HG03520 (cell line): ENCODE results near the gene BASP1.
"Not testable (repeated sequence)": the region's sequence is repeated elsewhere in the genome, so short reads cannot be mapped to it uniquely, and the experiment has no call there.

Experiments
- ATAC-seq: cut with Tn5 transposase; IDR thresholded peaks from one replicate; pipeline ENCODE4 v1.9.1; 2021; ENCODE audit warnings: mild to moderate bottlenecking, moderate library complexity; ENCODE audit not compliant: unreplicated experiment

BASP1 gene

GRCh38 chr5:17252543-17252942 is 35.1 kb downstream of the BASP1 start:
- no peak for ATAC-seq

- peak; percentile 47 for ATAC-seq
These were observed 38.1 kb downstream of the BASP1 start for GRCh38 chr5:17255471-17256021.

DNA sequence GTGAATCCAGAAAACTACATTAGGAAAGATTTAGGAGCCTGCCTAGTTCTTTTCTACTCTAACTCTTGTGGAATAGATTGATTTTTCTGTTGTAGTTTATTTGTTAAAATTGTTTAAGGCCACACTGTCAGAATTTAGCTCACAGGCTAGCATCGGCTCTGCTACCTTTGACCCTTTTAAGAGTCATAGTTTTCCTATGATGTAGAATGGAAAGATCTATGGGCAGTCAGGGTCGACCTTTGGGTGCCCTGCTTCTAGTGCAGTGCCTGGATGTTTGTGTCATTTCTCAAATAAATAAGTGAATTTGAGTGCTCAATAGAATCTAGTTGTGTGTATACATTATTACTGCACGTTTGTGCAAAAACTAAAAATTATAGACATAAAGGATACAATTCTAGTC is 38.7 kb downstream of the BASP1 start:
- no peak for ATAC-seq

DNA sequence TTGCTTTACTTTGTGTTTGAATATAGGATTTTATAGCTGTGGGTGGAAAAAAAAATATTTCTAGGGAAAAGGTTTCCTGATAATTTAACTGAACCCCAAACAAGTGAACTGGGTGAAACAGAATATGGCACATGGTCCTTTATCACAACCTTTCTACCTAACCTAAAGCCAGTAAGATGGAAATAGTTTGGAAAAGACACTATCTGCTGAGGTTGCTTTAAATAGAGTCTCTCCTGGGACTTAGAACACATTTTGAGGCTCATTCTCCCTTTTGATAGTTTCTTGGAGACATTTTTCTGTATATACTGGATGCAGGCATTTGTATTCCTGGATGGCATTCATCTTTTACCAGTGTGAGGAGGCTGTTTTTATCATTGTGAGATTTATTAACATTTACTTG is 39.4 kb downstream of the BASP1 start:
- no peak for ATAC-seq

GRCh38 chr5:17257705-17258273 is 40.4 kb downstream of the BASP1 start:
- peak; percentile 78 for ATAC-seq

DNA sequence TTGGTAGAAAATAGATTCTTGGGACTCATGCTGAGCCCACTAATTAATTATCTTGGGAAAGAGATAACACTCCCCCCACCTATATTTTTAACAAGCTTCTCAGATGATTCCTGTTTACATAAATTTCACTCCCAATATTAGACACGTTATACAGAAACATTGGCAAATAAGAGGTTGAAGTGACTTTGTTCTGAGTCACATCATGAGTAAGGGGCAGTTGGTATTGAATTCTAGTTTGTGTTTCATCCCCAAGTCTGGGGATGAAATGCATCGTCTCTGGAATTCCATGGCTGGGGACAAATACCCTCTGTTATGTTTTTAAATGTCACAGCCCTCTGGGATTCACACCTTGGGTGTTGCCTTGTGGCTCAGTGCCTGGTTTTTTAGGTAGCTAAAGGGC is 41.0 kb downstream of the BASP1 start:
- ATAC-seq: no peak

- ATAC-seq: not testable (repeated sequence)
These were observed 41.6 kb downstream of the BASP1 start for GRCh38 chr5:17259012-17259411.

- no peak for ATAC-seq
These were observed 42.3 kb downstream of the BASP1 start for GRCh38 chr5:17259630-17260257.

DNA sequence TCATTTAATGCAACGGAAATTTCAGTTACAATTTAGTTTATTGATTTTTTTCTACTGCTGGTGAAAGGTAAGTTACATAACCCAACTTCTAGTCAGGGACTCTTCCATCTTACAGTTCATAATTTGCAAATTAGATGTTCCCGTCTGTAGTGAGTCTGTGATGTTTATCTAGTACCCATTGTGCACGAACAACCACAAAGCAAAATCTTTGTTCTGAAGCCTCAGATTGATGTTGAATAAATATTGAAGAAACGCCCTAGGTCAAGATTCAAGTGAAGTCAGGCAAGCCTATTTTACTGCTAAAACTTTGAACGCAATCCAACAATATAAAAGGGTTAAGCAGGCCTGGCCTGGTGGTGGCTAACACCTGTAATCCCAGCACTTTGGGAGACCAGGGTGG is 43.1 kb downstream of the BASP1 start:
- ATAC-seq: no peak

GRCh38 chr5:17261075-17261474 is 43.6 kb downstream of the BASP1 start:
- ATAC-seq: no peak

DNA sequence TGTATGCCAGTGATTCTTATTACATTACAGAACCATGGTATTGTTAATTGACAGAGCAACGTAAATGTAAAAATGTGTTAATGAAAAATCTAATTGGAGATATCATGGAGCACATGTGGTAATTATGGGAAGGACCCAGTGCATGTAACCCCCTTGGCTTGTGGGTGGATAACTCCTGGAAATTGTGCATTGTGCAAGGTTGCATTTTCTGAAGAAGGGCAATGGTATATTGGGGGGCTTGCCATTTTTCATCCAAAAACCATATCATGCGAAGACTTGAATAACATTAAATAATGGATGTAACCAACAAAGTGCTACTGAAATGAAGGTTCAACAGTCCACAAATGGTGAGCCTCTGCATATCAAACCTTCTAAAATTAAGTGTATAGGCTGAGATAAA is 47.6 kb downstream of the BASP1 start:
- no peak for ATAC-seq

- ATAC-seq: peak; percentile 86
These were observed 49.7 kb downstream of the BASP1 start for GRCh38 chr5:17267106-17267505.

DNA sequence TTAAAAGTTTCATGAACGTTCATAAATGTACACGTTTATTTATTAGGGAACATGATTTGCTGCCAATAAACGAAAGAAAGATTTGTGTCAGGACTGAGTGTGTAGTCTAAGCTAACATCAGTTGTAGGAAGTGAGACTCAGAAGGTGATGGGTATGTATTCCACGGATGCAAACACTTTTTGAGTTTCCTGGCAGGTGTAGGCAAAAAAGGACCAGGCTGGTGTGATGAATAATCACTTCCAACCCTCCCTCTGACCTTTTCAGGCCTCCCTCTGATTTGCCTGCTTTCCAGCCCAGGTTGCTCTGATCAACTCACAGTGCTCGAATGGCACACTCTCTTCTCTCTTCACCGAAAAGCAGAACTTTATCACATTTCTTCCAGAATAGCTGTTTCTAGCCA is 51.8 kb downstream of the BASP1 start:
- ATAC-seq: peak; percentile 31

DNA sequence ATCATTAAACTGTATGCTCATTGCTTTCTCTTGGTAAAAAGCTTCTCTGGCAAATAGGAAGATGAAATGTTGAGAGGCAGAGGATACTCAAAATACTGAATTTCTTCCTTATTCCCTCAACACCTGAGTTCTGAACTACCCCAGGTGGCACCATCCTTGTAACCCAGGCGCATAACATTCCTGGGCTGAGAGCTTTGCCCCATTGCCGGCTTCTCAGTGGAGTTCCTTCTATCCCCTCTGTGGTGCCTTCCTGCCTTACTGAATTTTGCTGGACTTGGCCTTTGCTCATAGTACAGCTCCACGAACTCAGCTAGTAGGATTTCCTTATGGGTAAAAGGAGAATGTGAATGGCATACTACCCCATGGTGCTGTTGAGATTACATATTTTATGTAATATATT is 54.7 kb downstream of the BASP1 start:
- no peak for ATAC-seq

- ATAC-seq: no peak
These were observed 58.1 kb downstream of the BASP1 start for GRCh38 chr5:17275289-17276158.

DNA sequence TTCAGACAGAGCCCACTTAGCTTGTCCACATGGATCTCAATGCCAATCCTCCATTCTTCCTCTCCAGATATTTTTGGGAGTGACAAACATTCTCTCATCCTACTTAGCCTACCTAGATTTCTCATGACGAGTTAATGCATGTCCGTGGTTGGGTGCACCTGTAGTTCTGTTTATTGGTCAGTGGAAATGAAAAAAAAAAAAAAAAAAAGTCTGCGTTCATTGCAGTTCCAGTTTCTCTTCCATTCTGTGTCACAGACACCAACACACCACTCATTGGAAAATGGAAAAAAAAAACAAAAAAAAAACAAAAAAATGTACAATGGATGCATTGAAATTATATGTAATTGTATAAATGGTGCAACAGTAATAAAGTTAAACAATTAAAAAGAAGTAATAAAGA is 59.0 kb downstream of the BASP1 start:
- ATAC-seq: peak; percentile 64

DNA sequence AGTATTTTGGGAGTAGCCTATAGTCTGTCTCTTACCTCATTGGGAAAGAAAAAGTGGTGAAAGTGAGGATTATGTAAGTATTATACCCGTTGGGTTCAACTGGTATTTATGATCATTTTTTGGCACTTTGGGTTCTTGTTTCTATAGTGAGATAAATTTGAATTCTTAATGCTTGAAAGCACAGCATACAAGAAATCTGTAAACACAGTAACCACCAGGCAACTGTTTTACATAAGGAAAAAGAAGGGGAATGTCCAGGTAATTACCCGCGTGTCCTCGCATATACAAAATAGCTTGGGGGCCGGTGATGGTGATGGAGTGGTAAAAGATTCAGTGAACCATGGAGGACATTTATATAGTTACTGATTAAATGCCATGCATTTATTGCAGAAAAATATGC is 60.5 kb downstream of the BASP1 start:
- ATAC-seq: no peak

DNA sequence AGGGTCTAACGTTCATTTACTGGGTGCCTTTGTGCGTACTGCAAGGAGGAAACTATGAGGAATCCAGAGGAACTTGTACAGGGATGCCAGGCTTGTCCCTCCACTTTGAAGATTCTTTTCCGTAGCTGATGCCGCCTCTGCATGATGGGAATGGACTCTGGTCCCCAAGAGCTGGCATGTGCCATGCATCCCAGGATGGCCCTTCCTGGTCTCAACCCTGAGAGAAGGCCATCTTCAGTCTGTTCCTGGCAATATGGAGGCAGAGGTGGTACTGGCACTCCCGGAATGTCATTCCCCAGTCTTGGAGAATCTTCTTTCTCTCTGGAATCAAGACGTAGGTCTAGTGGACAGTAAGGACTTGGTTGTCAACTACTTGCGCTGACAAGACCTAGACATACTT is 61.5 kb downstream of the BASP1 start:
- ATAC-seq: no peak

DNA sequence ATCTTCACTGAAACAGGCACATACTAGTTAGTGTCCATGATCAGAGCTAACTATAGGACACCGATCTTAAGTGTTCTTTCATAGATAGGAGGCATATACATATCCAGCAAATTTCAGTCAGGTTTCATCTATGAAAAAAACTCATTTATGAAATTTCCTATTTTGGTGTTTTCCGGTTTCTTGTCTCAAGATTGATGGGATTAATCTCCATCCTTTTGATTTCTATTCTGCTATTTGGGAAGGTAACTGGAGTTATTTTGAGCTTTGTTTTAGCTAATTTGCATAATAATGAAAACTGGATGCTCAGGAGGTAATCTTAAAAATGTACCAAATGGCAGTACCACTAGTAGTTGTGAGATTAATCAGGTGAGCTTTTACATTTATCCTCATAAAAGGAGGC is 62.1 kb downstream of the BASP1 start:
- no peak for ATAC-seq

- peak; percentile 99 for ATAC-seq
These were observed 65.1 kb downstream of the BASP1 start for GRCh38 chr5:17282283-17283120.

- ATAC-seq: no peak
These were observed 65.6 kb downstream of the BASP1 start for GRCh38 chr5:17283121-17283415.
